ENCODE data around the gene MPV17.

- TF ChIP-seq POLR2AphosphoS5 (IDR thresholded peaks at IDR 0.05) (no peak), CTCF (IDR thresholded peaks at IDR 0.05 in 8 of 11, conservative IDR thresholded peaks at IDR 0.05 in 3 of 11) (no peak), POLR2A (IDR thresholded peaks at IDR 0.05) (no peak)
These were observed 37.4 kb downstream of the MPV17 start for GRCh38 chr2:27285481-27285880.

Data from spleen (tissue), 7 donors.